GM21367 (cell line): ENCODE measurements around the gene FUZ.

ENCODE experiments used
- ATAC-seq: cut with Tn5 transposase; IDR thresholded peaks from one replicate; pipeline ENCODE4 v1.9.1; 2021; ENCODE audit not compliant: unreplicated experiment

Gene FUZ

GRCh38 chr19:49812997-49813861 is at the start of gene FUZ:
TSS of gene FUZ (minus strand) at chr19:49813292. CDS start at chr19:49813106, 186 bp downstream.
- ATAC-seq, result peak; percentile 33

DNA sequence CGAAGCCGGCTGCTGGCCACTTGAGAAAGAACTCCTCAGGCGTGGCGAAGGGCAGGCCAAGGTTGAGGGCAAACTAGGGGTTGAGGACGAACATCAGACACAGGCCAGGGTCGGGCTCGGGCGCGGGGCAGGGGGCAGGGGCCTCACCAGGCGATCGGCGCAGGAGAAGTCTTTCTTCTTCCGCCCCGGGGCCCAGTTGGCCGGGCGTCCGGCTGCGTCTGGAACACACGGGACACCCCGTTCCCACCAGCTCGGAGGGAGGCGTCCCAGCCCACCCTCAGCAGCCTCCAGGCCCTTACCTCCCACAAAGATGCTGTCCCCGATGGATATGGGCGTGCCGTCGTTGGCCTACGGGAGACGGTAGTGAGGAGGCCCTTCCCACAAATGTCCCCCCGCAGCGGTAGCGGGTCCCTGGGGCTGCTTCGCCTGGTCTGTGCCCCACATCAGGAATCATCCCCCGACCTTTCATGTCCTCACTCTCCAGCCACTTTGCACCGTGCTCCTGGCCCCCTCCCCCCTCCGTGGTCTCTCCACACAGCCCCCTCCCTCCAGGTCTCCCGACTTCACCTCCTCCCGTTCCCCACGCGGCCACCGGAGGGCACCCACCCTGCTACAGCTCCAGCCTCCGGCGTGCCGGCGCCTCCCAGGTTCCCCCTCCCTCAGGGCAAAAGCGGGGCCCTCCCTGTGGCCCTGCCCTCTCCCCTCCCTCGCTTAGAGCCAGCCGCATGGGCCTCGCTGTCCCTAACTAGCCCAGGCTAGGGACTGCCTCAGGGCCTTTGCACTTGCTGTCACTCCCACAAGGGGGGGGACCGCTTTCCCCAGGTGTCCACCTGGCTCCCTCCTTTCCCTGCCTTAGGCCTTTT is 49.5 kb upstream of the FUZ start:
- no peak for ATAC-seq

- ATAC-seq, result no peak
Observed at GRCh38 chr19:49861541-49862378, 48.7 kb upstream of the FUZ start.

DNA sequence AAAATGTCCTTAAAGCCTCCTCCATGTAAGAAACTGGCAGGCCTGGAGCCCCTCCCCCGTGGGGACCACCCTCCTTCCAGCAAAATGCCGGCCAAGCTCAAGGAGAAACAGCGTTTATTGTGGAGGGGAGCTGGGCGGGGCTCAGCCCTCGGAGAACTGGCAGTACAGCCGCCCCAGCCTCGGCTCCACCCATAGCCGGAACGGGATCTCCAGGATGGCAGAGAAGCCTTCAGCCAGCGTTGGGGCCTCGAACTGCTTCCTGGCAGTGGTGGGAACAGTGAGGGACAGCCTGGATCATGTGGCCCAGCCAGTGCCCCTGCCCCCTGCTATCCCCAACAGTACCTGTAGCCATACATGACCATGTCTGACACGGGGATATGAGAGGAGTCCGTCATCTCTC is 48.0 kb upstream of the FUZ start:
- ATAC-seq, result no peak

DNA sequence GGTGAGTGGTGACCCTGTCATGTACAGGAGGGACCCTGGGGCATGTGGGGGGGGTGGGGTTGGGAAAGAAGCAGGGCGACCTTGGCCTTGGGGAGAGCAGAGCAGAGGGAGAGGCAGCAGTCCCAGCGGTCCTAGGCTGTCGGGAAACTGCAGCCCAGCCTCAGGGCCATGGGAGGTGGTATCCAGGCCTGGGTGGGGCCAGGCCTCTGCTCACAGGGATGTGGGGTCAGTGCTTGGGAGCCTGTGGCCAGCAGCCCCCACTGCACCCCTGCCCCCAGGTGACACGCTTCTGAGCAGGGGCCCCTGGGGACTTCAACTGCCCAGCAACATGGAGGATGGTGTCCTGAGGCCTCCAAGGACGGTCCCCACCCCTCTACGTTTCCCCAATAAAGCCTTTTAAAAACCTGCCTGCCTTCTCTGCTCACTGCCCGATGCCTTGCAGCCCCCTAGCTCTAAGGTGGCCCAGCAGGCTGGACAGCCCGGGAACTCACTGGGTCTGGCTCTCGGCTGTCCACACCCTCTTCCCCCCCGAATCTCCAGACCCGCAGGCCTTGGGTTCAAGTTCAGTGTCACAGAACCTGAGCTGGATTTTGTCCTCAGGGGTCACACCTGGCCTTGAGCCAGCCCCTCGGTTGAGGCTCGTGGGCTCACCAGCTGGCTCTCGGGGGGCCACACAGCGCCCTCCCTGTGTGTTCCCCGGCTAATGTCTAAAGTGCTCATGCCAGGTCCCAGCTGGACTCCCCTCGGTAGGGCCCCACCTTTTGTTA is 47.4 kb upstream of the FUZ start:
- ATAC-seq, result no peak

DNA sequence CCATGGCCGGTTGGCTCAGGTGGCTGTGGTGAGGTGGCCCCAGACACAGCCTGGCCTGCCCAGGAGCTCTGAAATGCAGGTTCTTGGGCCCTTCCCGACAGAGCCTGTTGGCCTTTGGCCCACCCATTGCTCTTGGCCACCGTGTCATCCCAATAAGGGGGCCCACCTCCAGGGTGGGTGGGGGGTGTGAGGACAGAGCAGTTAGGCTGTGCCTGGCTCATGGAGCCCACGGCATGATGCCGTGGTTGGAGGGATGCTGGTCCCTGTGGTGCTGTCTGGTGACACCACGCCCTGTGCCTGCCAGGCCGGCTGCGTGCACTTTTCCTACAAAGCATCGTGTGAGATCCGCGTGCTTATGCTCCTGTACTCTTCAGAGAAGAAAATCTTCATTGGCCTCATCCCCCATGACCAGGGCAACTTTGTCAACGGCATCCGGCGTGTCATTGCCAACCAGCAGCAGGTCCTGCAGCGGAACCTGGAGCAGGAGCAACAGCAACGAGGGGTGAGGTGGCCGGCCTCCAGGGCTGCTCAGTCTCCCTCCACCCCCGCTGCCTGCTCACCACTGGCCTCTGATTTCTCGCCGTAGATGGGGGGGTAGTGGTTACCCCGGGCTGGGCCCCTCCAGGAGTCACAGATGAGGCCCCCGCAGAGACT is 46.7 kb upstream of the FUZ start:
- ATAC-seq, result no peak

DNA sequence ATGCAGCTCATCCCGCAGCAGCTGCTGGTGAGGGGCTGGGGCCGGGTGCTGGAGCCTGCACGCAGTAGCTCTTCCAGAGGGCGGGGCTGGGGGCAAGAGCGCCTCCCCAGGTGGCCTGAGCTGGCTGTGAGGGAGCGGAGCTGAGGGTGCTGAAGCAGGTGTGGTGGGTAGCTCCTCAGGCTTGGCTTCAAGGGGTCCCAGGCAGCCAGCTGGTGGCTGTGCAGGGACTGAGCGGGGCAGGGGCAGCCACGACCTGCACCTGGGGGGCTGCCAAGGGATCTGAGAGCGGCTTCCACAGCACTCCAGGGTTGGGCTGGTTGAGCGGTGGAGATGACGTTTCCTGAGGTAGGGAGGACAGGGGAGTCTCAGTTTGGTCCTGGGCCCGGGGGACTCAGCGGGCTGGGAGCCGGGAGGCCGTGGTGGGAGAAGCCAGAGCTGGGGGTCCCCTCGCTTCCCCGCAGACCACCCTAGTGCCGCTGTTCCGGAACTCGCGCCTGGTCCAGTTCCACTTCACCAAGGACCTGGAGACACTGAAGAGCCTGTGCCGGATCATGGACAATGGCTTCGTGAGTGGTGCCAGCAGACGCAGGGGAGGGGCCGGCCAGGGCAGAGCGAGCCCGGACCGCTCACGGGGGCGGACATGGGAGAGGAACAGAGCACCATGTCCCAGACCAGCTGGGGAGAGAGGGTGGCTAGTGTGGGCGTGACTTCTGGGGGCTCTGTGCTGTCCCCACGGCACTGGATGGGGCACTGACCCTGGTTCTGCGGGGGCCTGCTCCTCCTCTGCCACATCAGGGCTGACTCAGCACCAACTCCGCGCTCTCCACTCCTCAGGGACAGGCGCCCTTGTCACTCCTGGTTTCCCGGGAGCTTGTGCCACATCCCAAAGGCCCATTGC is 45.2 kb upstream of the FUZ start:
- no peak for ATAC-seq

DNA sequence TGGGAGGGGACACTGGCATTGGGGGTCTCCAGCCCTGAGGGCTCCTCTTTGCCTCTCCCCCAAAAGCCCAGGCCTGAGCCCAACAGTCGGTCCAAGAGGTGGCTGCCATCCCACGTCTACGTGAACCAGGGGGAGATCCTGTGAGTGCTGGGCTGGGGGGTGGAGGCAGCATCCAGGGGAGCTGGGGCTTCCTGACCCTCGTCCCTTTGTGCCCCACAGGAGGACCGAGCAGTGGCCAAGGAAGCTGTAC is 44.7 kb upstream of the FUZ start:
- no peak for ATAC-seq

DNA sequence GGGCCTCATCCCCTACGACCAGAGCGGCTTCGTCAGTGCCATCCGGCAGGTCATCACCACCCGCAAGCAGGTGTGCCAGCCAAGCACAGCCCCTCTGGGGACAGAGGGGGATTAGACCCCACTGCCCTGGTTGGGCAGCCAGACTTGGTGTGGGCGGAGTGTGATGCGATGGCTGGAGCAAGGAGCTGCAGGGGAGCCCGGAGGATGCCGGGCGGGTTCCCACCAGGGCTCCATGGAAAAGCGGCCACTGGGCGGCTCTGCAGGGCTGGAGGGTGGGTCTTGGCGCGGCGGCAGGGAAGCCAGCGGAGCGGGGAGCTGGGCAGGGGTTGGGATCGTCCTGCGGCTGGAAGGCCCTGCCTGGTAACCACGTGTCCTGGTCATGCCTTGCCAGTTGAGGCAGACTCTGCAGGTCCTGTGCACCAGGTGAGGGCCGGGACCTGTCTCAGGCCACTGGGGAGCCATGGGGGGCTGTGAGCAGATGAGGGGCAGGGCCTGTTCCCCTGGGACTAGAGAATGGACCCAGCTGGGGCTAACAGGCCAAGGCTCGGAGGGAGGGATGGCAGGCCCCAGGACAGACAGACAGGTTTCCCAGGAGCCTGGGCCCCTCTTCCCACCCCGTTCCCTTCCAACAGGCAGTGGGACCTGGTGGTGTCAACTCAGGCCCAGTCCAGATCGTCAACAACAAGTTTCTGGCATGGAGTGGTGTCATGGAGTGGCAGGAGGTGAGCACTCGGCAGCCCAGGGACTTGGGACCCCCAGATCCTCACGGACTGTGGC is 44.2 kb upstream of the FUZ start:
- ATAC-seq, result no peak

DNA sequence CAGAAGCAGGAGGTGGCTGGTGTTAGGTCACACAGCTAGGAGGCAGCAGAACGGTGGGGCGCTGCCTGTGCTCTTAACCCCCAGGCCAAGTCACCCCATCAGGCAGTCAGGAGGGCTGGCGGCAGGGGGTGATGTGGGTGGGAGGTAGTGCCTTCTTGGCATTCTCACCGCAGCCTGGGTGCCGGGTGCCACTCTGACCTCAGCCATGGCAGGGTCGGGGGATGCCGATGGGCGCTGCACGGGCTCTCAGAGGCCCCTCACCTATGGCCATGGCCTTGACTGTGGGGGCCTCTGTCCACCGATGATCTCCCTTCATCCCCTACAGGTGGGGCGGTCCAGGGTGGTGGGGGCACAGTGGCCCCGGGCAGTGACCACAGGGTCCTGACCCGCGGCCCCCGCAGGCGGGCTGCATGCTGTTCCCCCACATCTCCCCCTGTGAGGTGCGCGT is 43.5 kb upstream of the FUZ start:
- no peak for ATAC-seq

DNA sequence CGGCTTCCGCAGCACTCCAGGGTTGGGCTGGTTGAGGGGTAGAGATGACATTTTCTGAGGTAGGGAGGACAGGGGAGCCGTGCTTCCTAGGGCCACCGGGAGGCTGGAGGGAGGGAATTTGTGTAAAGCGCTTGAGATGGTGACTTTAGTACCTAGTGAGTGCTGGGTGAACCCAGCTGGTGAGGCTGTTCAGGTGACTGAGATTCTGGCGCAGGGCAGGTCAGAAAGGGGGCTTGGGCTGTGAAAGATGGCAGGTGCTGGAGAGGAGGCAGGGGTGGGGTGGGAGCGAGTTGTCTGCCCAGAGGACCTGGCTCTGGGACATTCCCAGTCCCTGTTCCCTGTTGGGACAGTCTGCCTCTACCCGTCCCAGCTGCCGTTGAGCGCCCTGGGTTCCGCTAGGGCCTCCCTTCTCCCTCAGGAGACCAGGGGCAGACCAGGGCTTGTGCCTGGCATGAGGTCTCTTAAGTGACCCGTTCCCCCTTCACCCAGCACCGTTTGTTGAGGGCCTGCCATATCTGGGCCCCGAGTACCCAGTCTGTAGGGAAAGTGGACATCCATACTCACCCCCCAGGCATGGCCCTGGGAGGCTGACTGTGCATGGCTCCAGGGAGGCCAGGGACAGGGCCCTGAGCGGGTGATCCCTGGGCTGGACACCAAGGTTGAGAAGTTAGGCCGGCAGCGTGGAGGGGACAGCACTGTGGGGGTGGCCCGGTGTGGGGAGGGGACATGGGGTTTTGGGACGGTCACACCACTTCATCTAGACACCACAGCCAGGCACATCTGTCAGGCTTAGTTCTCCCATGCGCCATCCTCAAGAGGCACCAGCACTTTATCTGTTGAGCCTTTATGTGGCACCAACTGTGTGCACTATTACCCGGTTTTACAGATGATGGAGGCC is 42.8 kb upstream of the FUZ start:
- ATAC-seq, result no peak

DNA sequence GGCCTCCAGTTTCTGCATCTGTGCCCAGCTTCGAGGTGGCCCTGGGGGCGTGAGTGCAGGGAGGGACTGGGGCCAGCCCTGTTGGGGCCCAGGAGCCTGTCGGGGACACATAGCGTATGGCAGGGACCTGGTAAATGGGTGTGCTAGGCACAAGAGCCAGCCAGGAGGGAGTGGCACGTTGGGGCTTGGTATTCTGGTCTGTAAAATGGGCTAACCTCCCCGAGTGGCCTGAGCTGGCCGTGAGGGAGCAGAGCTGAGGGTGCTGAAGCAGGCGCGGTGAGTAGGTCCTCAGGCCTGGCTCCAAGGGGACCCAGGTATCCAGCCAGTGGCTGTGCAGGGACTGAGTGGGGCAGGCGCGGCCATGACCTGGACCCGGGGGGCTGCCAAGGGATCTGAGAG is 42.2 kb upstream of the FUZ start:
- ATAC-seq, result no peak

DNA sequence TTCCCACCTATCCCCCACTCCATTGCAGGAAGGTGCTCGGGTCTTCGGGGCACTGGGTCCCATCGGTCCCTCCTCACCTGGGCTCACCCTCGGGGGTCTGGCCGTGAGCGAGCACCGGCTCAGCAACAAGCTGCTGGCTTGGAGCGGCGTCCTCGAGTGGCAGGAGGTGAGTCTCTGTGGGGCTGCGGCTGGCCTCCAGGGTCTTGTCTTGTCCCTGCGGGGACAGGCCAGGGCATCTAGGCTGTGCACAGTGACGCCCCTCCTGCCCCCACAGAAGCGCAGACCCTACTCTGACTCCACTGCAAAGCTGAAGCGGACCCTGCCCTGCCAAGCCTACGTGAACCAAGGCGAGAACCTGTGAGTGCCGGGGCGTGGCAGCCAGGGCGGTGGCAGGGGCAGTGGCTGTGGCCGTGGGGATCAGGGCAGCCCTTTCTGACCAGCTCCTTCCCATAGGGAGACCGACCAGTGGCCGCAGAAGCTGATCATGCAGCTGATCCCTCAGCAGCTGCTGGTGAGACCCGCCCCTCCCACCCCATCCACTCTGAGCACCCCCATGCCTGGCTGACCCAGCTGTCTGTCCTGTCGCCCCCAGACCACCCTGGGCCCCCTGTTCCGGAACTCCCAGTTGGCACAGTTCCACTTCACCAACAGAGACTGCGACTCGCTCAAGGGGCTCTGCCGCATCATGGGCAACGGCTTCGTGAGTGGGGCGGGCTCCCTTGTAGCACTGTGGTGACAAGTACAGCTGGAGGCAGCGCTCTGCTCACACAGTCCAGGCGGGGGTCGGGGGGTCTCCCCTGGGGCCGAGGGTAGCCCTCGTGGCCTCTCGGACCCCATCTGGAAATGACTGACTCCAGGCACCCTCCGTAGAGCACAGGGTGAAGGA is 41.5 kb upstream of the FUZ start:
- ATAC-seq, result no peak

GRCh38 chr19:49853852-49854377 is 40.8 kb upstream of the FUZ start:
- ATAC-seq, result no peak

GRCh38 chr19:49852631-49853126 is 39.6 kb upstream of the FUZ start:
- no peak for ATAC-seq
